ENCODE data around the gene RPL18.
"Not testable (repeated sequence)": the region's sequence is repeated elsewhere in the genome, so short reads cannot be mapped to it uniquely, and the experiment has no call there.

Gene RPL18

DNA sequence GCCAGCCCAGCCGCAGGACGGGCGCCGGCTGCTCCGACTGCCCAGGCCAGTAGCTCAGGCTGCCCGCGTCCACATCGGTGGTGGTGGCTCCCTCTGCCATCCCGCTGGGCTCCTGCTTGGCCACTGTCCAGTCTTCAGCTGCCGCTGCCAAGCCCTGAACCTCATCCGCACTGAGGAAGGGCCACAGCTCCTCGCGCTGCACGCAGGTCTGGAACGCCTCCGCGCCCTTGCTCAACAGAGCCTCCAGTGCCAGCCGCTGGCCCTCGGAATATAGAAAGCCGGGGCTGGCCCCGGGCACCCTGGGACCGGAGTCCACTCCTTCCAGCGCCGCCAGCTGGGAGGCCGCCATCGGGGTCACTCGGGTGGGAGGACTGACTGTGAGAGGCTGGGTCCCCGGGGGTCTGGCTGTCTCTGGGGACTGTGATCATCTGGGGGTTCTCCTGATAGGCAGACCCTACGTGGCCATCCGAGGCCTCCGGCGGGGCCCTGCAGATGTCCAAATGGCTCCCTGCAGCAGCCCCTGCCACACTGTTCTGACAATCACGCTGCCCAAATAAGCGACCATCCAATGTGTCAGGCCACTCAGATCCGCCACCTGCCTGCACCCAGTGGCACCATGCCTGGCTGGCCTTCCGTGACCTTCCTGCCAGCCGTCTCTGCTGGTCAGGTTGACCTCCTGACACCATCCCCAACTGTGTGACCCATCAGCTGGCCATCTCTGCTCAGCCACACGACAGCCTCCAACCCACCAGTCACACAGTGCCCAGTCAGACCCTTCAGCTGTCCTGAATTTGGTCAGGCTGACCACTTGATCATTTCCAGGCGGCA lies 5.7 kb downstream of the RPL18 start:
- no peak for DNase-seq

GRCh38 chr19:48611872-48612271 lies 7.1 kb downstream of the RPL18 start:
- no peak for DNase-seq

DNA sequence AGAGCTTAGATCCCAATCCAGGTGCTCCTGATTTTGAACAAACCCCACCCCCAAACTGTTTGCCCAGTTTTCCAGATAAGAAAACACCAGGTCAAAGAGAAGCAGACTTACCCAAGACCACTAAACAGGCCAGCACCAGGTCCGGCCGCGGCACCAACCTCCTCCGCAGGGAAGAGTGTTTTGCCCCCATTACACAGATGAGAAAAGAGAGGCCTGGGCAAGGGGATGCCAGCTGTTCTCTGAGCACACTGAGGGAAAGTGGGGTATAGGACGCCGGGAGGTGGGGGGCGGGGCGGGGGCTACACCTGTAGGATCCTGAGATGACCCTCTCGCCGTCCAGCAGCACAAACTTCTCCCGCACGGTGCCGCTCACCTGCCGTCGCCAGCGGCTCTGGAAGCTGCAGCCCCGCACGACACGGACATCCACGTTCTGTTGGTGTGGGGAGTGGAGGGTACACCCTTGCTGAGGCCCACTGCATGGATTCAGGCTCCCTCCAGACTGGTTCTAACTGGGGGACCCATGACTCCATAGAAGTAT lies 9.3 kb downstream of the RPL18 start:
- no peak for DNase-seq

DNA sequence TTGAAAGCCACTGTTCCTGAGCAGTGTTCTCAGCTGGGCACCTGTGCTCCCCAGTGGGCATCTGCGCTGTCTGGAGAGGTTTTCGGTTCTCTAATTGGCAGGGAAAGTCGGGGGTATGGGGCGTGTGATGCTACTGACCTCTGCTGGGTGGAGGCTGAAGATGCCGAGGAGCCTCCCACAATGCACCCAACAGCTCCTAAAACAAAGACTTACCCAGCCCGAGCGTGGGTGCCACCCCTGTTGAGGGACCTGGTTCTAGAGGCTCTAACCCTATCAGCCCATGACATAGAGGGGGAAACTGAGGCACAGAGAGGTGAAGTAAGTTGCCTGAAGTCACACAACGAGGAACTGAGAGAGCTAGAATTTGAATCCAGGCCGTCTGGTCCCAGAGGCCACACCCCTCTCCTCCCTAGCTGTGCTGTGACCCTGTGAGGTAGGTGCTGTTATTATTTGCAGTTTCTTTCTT lies 10.1 kb downstream of the RPL18 start:
- peak; percentile 69 for DNase-seq

DNA sequence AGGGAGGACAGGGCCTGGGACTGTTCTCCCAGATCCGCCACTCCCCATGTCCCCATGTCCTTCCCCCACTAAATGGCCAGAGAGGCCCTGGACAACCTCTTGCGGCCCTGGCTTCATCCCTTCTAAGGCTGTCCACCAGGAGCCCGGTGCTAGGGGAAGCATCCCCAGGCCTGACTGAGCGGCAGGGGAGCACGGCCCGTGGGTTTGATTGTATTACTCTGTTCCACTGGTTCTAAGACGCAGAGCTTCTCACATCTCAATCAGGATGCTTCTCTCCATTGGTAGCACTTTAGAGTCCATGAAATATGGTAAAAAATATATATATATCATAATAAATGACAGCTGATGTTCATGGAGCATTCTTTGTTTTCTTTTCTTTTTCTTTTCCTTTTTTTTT lies 11.6 kb downstream of the RPL18 start:
- DNase-seq: no peak

DNA sequence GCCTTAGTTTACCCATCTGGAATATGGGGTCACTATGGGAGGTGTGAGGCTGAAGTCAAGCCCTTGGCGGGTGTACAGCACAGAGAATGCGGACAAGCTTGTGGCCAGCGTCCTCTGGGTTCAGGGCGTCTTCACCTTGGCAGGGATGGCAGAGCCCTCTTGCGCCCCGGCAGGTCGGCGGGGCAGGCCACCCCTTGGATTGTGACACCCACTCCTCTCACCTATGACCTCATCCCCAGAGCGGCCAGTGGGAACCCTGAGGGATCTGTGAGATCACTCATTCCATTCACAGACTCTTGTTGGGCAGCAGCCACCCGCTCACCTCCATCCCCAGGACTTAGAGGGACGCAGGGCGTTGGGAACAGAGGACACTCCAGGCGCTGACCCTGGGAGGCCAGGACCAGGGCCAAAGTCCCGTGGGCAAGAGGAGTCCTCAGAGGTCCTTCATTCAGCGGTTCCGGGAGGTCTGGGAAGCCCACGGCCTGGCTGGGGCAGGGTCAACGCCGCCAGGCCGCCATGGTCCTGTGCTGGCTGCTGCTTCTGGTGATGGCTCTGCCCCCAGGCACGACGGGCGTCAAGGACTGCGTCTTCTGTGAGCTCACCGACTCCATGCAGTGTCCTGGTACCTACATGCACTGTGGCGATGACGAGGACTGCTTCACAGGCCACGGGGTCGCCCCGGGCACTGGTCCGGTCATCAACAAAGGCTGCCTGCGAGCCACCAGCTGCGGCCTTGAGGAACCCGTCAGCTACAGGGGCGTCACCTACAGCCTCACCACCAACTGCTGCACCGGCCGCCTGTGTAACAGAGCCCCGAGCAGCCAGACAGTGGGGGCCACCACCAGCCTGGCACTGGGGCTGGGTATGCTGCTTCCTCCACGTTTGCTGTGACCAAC lies 12.3 kb downstream of the RPL18 start, which contains the start of gene SPACA4:
Gene SPACA4 (plus strand): TSS at position 280 of the 896 bp plus-strand sequence. CDS start 237 bp downstream, at position 517.
- DNase-seq: no peak

DNA sequence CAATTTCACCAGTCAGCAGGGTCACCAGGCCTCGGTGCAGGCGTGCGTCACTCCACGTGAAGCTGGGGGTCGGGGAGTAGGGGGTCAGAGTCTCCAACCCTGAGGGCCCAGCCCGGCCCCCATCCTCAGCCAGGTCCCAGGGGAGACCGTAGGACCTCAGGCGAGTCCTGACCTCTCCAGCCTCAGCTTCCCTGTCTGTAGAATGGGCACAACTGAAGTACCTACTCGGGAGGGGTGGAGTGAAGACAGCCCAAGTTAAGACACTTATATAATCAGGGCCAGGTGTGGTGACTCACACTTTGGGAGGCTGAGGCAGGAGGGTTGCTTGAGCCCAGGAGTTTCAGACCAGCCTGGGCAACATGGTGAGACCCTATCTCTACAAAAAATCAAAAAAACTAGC lies 15.1 kb downstream of the RPL18 start:
- no peak for DNase-seq

DNA sequence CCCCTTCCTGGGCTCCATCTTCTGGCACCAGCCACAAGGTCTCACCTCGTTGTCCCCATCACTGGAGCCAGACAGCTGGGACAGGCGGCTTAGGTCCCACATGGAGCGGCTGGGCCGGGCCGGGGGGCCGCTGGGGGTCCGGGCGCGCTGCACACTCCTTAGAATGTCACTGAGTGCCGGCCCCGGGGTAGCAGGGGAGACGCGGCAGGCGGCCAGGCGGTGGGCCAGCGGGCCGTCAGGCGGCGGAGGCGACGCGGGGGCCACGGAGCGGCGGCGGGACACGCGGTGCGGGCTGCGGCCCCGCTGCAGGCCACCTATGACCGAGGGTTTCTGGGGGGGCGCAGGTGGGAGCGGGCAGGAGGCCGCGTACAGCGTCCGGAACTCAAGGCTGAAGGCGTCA lies 15.5 kb downstream of the RPL18 start:
- no peak for DNase-seq

DNA sequence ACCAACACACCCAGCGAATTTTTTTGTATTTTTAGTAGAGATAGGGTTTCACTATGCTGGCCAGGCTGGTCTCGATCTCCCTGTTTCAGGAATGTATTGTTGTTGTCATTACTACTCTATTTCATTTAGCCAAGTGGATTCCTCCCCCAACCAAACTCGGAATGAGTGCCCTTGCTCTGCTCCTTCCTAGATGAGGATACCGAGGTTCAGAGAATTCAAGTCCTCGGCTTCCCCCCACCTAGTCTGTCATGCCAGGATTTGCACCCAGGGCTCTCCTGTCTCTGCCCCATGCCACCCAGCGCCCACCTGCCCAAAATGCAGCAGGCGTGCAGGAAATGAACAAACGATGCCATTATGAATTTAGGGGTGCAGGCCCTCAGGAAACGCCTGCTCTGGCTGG lies 16.0 kb downstream of the RPL18 start:
- DNase-seq: no peak

- no peak for DNase-seq
These were observed 18.1 kb downstream of the RPL18 start for GRCh38 chr19:48600679-48601417.

DNA sequence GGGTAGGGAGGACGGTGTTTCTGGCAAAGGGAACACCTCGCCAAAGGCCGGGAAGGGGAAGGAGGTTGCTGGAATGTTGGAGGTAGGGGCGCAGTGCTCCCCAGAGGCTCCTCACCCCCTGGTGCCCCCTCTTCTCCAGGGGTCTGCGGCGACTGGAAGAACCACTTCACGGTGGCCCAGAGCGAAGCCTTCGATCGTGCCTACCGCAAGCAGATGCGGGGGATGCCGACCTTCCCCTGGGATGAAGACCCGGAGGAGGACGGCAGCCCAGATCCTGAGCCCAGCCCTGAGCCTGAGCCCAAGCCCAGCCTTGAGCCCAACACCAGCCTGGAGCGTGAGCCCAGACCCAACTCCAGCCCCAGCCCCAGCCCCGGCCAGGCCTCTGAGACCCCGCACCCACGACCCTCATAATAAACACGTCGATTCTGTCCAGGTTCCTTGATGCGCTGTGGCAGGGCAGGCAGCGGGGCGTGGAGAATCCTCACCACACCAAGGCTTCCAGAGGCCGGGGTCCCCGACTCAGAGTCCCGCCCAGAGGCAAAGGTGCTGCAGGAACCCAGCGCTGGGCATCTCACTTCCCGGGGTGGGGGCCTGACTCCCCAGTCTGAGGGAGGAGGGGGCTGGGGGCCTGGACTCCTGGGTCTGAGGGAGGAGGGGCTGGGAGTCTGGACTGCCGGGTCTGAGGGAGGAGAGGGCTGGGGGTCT lies 19.8 kb downstream of the RPL18 start:
- no peak for DNase-seq

GRCh38 chr19:48596679-48597465 lies 22.1 kb downstream of the RPL18 start:
- peak; percentile 26 for DNase-seq

DNA sequence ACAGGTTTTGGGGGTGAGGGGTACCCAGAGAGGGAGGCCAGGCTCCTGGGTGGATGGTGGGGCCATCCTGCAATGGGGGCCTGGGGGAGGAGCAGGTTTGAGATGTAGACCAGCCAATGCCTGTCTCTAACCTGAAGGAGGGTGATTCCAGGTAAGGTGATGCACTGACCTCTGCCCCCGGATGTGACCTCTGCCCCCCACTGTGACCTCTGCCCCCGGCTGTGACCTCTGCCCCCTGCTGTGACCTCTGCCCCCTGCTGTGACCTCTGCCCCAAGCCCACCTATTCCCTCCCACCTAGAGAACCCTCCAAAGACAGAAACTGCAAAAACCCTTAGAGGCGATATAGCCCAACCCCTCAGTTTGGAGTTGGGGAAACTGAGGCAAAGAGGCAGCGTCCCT lies 22.7 kb downstream of the RPL18 start:
- DNase-seq: no peak

DNA sequence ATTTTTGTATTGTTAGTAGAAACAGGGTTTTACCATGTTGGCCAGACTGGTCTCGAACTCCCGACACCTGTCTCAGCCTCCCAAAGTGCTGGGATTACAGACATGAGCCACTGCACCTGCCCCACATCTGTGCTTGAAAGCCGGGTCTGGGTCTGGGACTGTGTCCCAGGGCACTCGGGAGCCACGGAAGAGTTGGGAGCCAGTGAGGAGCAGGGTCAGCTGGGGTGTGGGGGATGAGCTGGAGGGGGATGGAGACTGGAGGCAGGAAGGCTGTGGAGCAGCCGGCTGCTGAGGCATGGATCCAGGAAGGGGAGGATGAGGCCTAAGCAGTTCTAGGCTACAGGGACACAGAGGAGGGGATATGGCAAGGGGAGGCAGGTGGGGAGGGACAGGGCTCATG lies 23.1 kb downstream of the RPL18 start:
- no peak for DNase-seq

GRCh38 chr19:48595171-48595570 lies 23.8 kb downstream of the RPL18 start:
- no peak for DNase-seq

GRCh38 chr19:48591021-48591420 lies 28.0 kb downstream of the RPL18 start:
- no peak for DNase-seq

DNA sequence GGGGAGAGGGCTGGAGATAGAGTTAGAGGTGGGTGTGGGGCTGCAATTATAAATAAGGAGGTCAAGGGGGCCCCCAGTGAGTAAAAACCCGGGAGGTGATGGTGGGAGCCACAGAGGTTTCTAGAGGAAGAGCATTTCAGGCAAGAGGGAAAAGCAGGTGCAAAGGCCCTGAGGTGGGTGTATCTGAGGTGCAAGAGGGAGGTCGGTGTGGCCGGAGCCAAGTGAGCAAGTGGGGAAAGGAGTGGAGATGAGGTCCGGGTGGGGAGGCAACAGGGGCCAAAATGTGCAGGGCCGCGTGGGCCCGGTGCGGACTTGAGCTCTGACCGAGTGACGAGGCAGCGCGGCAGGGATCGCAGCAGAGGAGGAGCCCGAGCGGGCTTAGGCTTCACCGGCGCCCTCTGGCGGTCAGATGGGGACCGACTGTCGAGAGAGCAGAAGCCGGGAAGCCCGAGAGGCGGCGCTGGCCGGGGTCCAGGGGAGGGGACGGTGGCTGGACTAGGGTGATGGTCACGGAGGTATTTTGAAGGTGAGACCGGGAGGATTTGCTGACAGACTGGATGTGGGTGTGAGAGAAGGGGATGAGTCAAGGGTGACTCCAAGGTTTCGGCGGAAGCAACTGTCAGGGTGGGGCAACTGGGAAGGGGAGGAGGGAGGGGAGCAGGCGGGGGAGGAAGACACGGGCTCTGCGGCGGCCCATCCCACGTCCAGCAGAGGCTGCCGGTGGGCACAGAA lies 30.1 kb downstream of the RPL18 start:
- DNase-seq: peak; percentile 81

- DNase-seq: no peak
These were observed 31.6 kb downstream of the RPL18 start for GRCh38 chr19:48587387-48587786.

GRCh38 chr19:48582168-48582567 lies 36.8 kb downstream of the RPL18 start:
- DNase-seq: no peak

DNA sequence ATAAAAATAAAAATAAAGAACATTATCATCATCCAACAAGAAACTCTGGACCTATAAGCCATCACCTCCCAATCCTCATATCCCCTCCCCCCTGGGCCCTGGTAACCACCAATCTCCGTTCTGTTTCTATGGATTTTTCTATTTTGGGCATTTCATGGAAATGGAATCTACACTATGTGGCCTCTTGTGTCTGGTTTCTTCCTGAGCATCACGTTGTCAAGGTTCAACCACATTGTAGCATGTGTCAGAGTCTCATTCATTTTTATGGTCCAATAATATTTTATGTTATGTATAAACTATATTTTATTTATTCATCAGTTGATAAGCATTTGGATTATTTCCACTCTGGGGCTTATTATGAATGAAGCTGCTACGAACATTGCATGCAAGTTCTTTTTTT lies 40.1 kb downstream of the RPL18 start:
- no peak for DNase-seq

GRCh38 chr19:48577908-48578307 lies 41.1 kb downstream of the RPL18 start:
- not testable (repeated sequence) for DNase-seq
